HG02798 (cell line): ENCODE results near the gene PLCXD1.
"Not testable (repeated sequence)": the region's sequence is repeated elsewhere in the genome, so short reads cannot be mapped to it uniquely, and the experiment has no call there.

Experiments used
- ATAC-seq: cut with Tn5 transposase; IDR thresholded peaks from one replicate; pipeline ENCODE4 v1.9.1; 2021; ENCODE audit warnings: mild to moderate bottlenecking; ENCODE audit not compliant: unreplicated experiment, poor library complexity

PLCXD1 gene

GRCh38 chrX:261919-262352, 19.2 kb upstream of the PLCXD1 start:
- no peak for ATAC-seq

GRCh38 chrX:262381-262909, 18.7 kb upstream of the PLCXD1 start:
- ATAC-seq, result peak; percentile 74

- ATAC-seq, result not testable (repeated sequence)
These were observed 17.2 kb upstream of the PLCXD1 start for GRCh38 chrX:264006-264405.

- ATAC-seq, result no peak
These were observed 16.3 kb upstream of the PLCXD1 start for GRCh38 chrX:264634-265455.

- ATAC-seq, result no peak
These were observed 15.7 kb upstream of the PLCXD1 start for GRCh38 chrX:265502-265901.

- no peak for ATAC-seq
These were observed 13.4 kb upstream of the PLCXD1 start for GRCh38 chrX:267771-268261.

GRCh38 chrX:270848-271367, 10.3 kb upstream of the PLCXD1 start:
- no peak for ATAC-seq

- no peak for ATAC-seq
These were observed 6.2 kb upstream of the PLCXD1 start for GRCh38 chrX:274904-275475.

GRCh38 chrX:275476-275966, 5.7 kb upstream of the PLCXD1 start:
- ATAC-seq, result peak; percentile 15

GRCh38 chrX:275967-276580, 5.1 kb upstream of the PLCXD1 start:
- ATAC-seq, result peak; percentile 93

- ATAC-seq, result peak; percentile 45
These were observed 4.5 kb upstream of the PLCXD1 start for GRCh38 chrX:276581-277201.

- ATAC-seq, result not testable (repeated sequence)
These were observed 1.2 kb upstream of the PLCXD1 start for GRCh38 chrX:279757-280604.

GRCh38 chrX:280722-281121, 459 bp upstream of the PLCXD1 start:
- ATAC-seq, result not testable (repeated sequence)

- ATAC-seq, result not testable (repeated sequence)
These were observed 960 bp downstream of the PLCXD1 start for GRCh38 chrX:282000-282681.

GRCh38 chrX:283115-283845, 2.1 kb downstream of the PLCXD1 start:
- ATAC-seq, result peak; percentile 100

- no peak for ATAC-seq
These were observed 4.0 kb downstream of the PLCXD1 start for GRCh38 chrX:285076-285677.

GRCh38 chrX:287670-288069, 6.5 kb downstream of the PLCXD1 start:
- ATAC-seq, result no peak

- no peak for ATAC-seq
These were observed 7.4 kb downstream of the PLCXD1 start for GRCh38 chrX:288561-288991.
